ENCODE data around the gene ZNF652. TPM values are rescaled to one million over a fixed set of nuclear protein-coding genes. Genes with fewer than 3 reads are reported as not detected.

The ZNF652 gene
- total RNA-seq, 1 donor from 2014 or later = 26.8 TPM

GRCh38 chr17:49359990-49360795 is 1.9 kb downstream of the ZNF652 start:
- Mint-ChIP-seq H3K36me3 (ENCODE audit: low read depth, unreplicated experiment) (no peaks in the 10 kb centered on the region), H3K27me3 (ENCODE audit: low read depth, unreplicated experiment) (no peaks in the 10 kb centered on the region), H3K9me3 (ENCODE audit: unreplicated experiment) (no peaks in the 10 kb centered on the region), H3K4me1 (ENCODE audit: low read depth, unreplicated experiment) (peaks cover 33% of the 10 kb centered on the region), H3K4me3 (ENCODE audit: unreplicated experiment) (peak overlapping the region; percentile 97), H3K27ac (ENCODE audit: unreplicated experiment) (peak overlapping the region; percentile 95)
- DNase-seq (ENCODE audit: low read depth) (no peak), FAIRE-seq (no peak)
- Histone ChIP-seq H3K9ac (ENCODE audit: low read length) (peak overlapping the region; percentile 91), H3K4me1 (ENCODE audit: insufficient read depth, low read length) (peaks cover 10% of the 10 kb centered on the region), H3K27me3 (ENCODE audit: insufficient read depth, low read length) (no peaks in the 10 kb centered on the region), H3K4me3 (ENCODE audit: insufficient read depth, low read depth, low read length) (peak overlapping the region; percentile 77), H3K9me3 (ENCODE audit: insufficient read depth, low read depth, low read length) (no peaks in the 10 kb centered on the region), H3K36me3 (ENCODE audit: insufficient read depth, low read length) (no peaks in the 10 kb centered on the region), H3K79me2 (ENCODE audit: insufficient read depth, low read length) (peaks cover 58% of the 10 kb centered on the region), H3K27ac (ENCODE audit: low read depth, low read length) (no peak overlapping the region), H3K4me2 (ENCODE audit: low read length) (peak overlapping the region; percentile 92), H4K20me1 (ENCODE audit: insufficient read depth, low read length) (peaks cover 52% of the 10 kb centered on the region), H2AFZ (ENCODE audit: low read depth, low read length) (peak overlapping the region; percentile 42)
- TF ChIP-seq CTCF (IDR thresholded peaks at IDR 0.05; ENCODE audit: insufficient read depth, low read depth, low read length) (no peak), EZH2 (IDR thresholded peaks at IDR 0.05; ENCODE audit: insufficient read depth, low read length) (no peak)

GRCh38 chr17:49358641-49359247 is 3.3 kb downstream of the ZNF652 start:
- TF ChIP-seq EZH2 (IDR thresholded peaks at IDR 0.05; ENCODE audit: insufficient read depth, low read length) (no peak), CTCF (IDR thresholded peaks at IDR 0.05; ENCODE audit: insufficient read depth, low read depth, low read length) (no peak)
- Histone ChIP-seq H3K4me2 (ENCODE audit: low read length) (no peak overlapping the region), H3K4me3 (ENCODE audit: insufficient read depth, low read depth, low read length) (no peak overlapping the region), H3K9me3 (ENCODE audit: insufficient read depth, low read depth, low read length) (no peaks in the 10 kb centered on the region), H3K27ac (ENCODE audit: low read depth, low read length) (no peak overlapping the region), H2AFZ (ENCODE audit: low read depth, low read length) (no peak overlapping the region), H3K9ac (ENCODE audit: low read length) (no peak overlapping the region), H3K4me1 (ENCODE audit: insufficient read depth, low read length) (peaks cover 10% of the 10 kb centered on the region), H3K79me2 (ENCODE audit: insufficient read depth, low read length) (peaks cover 70% of the 10 kb centered on the region), H4K20me1 (ENCODE audit: insufficient read depth, low read length) (peaks cover 61% of the 10 kb centered on the region), H3K36me3 (ENCODE audit: insufficient read depth, low read length) (no peaks in the 10 kb centered on the region), H3K27me3 (ENCODE audit: insufficient read depth, low read length) (no peaks in the 10 kb centered on the region)
- no peak overlapping the region for H3K27ac Mint-ChIP-seq (ENCODE audit: unreplicated experiment)
- H3K4me3 Mint-ChIP-seq (ENCODE audit: unreplicated experiment) = no peak overlapping the region
- FAIRE-seq = no peak
- DNase-seq (ENCODE audit: low read depth) = no peak
- no peaks in the 10 kb centered on the region for H3K27me3 Mint-ChIP-seq (ENCODE audit: low read depth, unreplicated experiment)
- H3K36me3 Mint-ChIP-seq (ENCODE audit: low read depth, unreplicated experiment) = no peaks in the 10 kb centered on the region
- no peaks in the 10 kb centered on the region for H3K9me3 Mint-ChIP-seq (ENCODE audit: unreplicated experiment)
- peaks cover 33% of the 10 kb centered on the region for H3K4me1 Mint-ChIP-seq (ENCODE audit: low read depth, unreplicated experiment)

- no peak overlapping the region for H3K4me3 ChIP-seq (ENCODE audit: insufficient read depth, low read depth, low read length)
- Mint-ChIP-seq H3K36me3 (ENCODE audit: low read depth, unreplicated experiment) (no peaks in the 10 kb centered on the region), H3K4me3 (ENCODE audit: unreplicated experiment) (no peak overlapping the region), H3K9me3 (ENCODE audit: unreplicated experiment) (no peaks in the 10 kb centered on the region), H3K27me3 (ENCODE audit: low read depth, unreplicated experiment) (no peaks in the 10 kb centered on the region), H3K4me1 (ENCODE audit: low read depth, unreplicated experiment) (peaks cover 33% of the 10 kb centered on the region), H3K27ac (ENCODE audit: unreplicated experiment) (no peak overlapping the region)
- peaks cover 73% of the 10 kb centered on the region for H4K20me1 ChIP-seq (ENCODE audit: insufficient read depth, low read length)
- H3K27me3 ChIP-seq (ENCODE audit: insufficient read depth, low read length) = no peaks in the 10 kb centered on the region
- H2AFZ ChIP-seq (ENCODE audit: low read depth, low read length) = no peak overlapping the region
- no peak overlapping the region for H3K4me2 ChIP-seq (ENCODE audit: low read length)
- TF ChIP-seq CTCF (IDR thresholded peaks at IDR 0.05; ENCODE audit: insufficient read depth, low read depth, low read length) (no peak), EZH2 (IDR thresholded peaks at IDR 0.05; ENCODE audit: insufficient read depth, low read length) (no peak)
- FAIRE-seq (no peak), DNase-seq (ENCODE audit: low read depth) (no peak)
- H3K36me3 ChIP-seq (ENCODE audit: insufficient read depth, low read length) = no peaks in the 10 kb centered on the region
- no peak overlapping the region for H3K27ac ChIP-seq (ENCODE audit: low read depth, low read length)
- no peak overlapping the region for H3K9ac ChIP-seq (ENCODE audit: low read length)
- peaks cover 10% of the 10 kb centered on the region for H3K4me1 ChIP-seq (ENCODE audit: insufficient read depth, low read length)
- no peaks in the 10 kb centered on the region for H3K9me3 ChIP-seq (ENCODE audit: insufficient read depth, low read depth, low read length)
- peaks cover 83% of the 10 kb centered on the region for H3K79me2 ChIP-seq (ENCODE audit: insufficient read depth, low read length)
These were observed 4.5 kb downstream of the ZNF652 start for GRCh38 chr17:49357516-49357915.

All from astrocyte (in vitro differentiated cells and primary cell).